Stimulated activated CD8-positive, alpha-beta memory T cell treated with anti-CD3 and anti-CD28 coated beads, Interleukin-15, amount 100 ng/mL, for 1 hour (primary cell): ENCODE results near the gene TAS2R14.

Source experiments
- DNase-seq: peaks from one replicate; pipeline ENCODE4 v3.0.0-alpha.2; 2020; ENCODE audit warnings: low read depth

The TAS2R14 gene

GRCh38 chr12:10904686-10905085 is 34.4 kb downstream of the TAS2R14 start:
- no peak for DNase-seq

- DNase-seq: no peak
These were observed 37.6 kb downstream of the TAS2R14 start for GRCh38 chr12:10901427-10901826.

- no peak for DNase-seq
These were observed 38.1 kb downstream of the TAS2R14 start for GRCh38 chr12:10900972-10901371.

GRCh38 chr12:10900530-10900929 is 38.5 kb downstream of the TAS2R14 start:
- no peak for DNase-seq

GRCh38 chr12:10896854-10897253 is 42.2 kb downstream of the TAS2R14 start:
- DNase-seq: no peak

GRCh38 chr12:10891937-10892336 is 47.1 kb downstream of the TAS2R14 start:
- DNase-seq: no peak

GRCh38 chr12:10889226-10889625 is 49.8 kb downstream of the TAS2R14 start:
- DNase-seq: no peak
